HG03196 (cell line): ENCODE data around the gene GPR82.
A peak's percentile ranks its signal among the peaks of the same experiment; 100 is the strongest.
"Not testable (repeated sequence)": the region's sequence is repeated elsewhere in the genome, so short reads cannot be mapped to it uniquely, and the experiment has no call there.

Experiments
- ATAC-seq: cut with Tn5 transposase; IDR thresholded peaks from one replicate; pipeline ENCODE4 v1.9.1; 2021; ENCODE audit not compliant: unreplicated experiment

The GPR82 gene

DNA sequence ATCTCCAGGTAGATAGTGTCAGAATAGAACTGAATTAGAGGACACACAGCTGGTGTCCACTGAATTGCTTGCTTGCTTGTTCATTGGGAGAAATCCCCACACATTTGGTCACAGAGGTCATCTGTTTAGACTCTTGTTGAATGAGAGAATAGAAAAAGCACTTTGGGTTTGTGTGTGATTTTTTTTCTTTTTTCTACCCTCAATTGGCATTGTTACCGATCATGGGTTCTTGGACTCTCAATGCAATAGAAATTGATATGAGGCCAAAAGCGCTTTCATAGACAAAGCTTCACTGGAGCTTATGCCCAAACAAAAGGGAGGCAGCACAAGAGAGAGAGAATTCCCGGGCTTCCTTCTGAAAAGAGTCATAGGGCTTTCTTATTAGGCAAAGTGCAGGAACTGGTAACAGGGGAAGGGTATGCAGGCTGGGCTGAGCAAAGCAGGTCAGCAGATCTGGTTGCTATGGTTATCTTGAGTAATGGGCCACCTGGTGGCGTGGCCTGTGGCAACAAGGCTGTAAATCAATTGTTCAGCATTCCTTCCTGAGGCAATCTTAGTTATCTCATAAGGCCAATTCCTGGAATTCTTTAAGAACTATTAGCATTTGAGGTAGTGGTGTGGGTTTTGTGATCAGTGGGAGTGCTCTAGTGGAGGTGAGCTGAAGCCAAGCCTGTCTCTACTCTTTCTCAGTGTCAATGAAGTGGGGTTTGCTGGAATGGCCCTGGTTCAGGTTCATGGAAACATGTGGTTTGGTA lies 5.3 kb upstream of the GPR82 start:
- no peak for ATAC-seq

DNA sequence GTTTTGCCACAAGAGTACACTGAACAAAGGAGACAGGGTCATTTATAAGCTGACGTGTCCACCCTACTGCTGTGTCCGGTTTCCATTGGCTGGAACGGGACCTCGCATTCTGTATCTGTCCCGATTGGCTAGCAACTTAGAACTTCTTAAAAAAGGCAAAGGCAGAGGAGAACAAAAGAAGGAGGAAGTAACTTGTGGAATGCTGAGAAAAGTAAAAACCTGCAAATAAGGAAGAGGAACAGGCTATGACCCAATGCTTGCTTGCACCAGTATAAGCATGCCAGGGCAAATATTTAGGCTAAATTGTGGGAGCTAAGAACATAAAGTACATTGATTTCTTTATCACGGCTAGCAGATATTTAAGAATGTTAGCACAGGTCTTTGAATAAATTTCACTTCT lies 4.4 kb upstream of the GPR82 start:
- not testable (repeated sequence) for ATAC-seq

GRCh38 chrX:41720125-41720779 lies 3.7 kb upstream of the GPR82 start:
- ATAC-seq = peak; percentile 93

- peak; percentile 36 for ATAC-seq
Measured at GRCh38 chrX:41721590-41721989, 2.4 kb upstream of the GPR82 start.

DNA sequence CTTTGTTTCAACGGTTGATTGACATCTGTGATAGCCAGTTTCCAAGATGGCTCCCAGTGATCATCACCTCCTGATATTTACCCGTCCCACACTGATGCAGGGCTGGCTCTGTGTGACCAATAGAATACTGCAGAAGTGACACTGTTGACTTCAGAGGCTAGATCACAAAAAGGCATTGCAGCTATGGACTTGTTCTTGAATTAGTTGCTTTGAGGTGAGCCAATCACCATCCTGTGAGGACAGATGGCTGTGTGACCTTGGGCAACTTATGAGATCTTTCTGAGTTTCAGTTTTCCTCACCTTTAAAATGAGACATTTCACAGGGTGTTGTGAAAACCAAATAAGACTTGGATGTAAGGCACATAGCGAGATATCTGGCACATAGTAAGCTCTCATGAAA lies 1.8 kb upstream of the GPR82 start:
- no peak for ATAC-seq

DNA sequence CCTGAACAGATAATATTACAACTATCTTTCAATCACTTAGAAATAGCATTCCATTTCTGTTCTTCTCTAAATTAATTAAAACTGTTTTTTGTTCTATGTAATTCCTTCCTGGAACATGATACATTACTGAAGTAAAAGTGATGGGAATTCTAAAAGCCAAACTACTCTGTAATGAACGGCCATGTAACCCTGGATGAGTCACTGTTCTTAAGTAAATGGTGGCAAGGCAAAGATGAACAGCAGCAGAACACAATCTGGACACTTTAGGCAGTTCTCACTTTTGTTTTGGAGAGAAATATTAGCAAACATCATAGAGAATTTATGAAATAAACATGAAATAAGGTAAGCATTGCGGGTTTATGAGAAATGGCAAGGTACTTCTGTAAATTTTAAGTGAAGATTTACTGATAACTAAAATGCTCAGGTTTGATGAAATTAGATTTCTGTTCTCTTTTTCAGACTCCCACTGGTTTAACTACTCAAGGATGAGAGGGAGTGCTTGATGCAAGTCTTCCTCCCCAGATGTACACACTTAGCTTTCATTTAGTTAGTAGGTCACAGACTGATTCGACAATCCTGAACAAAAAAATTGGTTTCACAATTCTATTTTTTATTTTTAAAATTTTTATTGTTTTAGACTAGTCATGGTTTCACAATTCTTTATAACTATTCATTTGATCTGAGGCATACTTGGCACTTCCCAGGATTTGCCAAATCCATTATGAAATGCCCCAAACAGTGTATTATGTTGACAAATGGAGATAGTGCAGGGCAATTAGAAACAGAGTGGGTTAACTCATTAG lies 964 bp upstream of the GPR82 start:
- ATAC-seq = no peak

- no peak for ATAC-seq
Measured at GRCh38 chrX:41728125-41728524, 4.1 kb downstream of the GPR82 start.

DNA sequence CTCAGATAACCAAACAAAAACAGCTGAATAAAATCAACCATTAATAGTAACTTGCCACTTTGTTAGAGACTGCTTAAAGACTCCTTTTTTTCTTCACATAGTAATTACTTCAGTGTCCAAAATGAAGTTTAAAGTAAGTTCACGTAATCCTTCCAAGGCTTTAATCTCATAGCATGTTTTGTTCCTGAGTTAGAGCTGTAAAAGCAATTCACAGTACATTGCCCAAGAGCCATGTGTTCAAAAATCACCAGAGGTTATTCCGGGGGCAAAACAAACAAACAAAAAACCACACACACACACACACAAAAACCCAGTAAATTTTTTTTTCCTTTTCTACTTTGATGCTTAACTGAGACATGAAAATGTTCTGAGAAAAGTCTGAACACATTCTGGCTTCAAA lies 6.1 kb downstream of the GPR82 start:
- ATAC-seq = no peak

- ATAC-seq = no peak
Measured at GRCh38 chrX:41732260-41732659, 8.3 kb downstream of the GPR82 start.

DNA sequence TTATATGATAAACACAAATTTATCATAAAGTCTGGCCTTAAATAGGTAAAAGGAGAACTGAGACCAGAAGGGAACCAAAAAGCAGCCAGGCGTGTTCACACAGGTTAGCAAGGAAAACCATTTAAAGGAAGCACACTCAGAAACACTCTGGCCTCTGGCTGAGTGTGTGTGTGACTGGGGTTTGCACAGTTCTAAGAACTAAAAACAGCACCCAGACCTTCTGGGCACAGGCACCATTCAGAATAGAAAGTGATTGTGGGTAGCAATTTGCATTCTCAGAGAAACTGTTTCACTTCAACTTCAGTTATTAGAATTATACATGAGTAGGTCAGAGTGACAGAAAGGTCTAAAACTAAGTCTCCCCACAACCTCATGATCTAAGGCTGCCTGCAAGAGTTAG lies 10.0 kb downstream of the GPR82 start:
- ATAC-seq = peak; percentile 98

GRCh38 chrX:41734530-41734929 lies 10.5 kb downstream of the GPR82 start:
- no peak for ATAC-seq

DNA sequence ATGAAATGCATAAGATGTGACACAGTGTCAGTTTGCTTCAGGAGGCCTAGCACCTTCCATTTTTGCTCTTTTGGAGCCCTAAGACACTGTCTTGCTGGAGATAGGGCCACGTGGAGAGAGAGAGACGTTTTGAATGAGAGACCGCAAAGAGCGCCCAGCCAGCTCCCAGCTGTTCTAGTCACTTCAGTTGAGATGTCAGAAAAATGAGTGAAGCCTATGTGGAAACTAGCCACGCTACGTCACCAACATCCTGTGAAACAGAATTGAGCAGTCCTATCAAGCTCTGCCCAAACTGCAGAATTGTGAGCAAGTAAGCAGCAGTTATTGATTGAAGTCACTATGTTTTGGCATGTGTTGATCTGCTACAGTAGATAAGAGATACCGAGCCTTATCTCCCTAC lies 13.1 kb downstream of the GPR82 start:
- no peak for ATAC-seq

- ATAC-seq = no peak
Measured at GRCh38 chrX:41739871-41740270, 15.9 kb downstream of the GPR82 start.

- ATAC-seq = no peak
Measured at GRCh38 chrX:41750716-41751115, 26.7 kb downstream of the GPR82 start.

- ATAC-seq = no peak
Measured at GRCh38 chrX:41758401-41758800, 34.4 kb downstream of the GPR82 start.

DNA sequence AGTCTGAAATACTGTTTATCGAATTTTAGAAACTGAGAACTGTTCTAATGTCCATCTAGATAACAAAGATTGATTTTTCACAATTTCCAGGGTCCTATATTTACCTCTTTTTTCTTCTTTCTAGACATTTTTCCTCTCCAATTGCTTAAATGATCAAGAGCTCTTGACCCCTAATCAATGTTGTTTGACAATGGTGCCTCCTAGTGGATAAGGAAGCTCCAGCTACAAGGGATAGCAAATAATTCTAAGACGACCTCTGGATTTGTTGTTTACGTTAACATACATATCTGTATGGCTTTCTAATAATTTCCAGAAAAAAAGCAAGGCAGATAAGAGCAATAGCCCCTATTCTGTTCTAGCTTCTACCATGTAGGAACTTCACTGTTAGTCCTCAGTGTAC lies 35.8 kb downstream of the GPR82 start:
- no peak for ATAC-seq

DNA sequence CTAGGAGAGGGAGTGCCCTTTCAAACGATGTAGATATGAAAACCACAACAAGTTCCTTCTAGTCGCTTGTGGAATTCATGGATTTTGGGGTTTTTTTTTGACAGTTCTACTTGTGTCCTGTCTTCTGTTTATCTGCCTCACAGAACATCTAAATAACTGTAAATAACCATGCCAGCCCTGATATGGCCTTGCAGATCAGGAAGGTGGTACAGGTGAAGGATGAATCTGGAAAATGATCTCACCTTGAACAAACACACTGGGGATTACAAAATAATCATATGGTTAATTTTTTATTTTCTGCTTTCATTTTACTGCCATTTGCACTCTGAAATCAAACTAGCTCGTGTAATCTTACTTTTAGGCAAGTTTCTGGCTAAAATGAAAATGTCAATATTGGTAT lies 37.2 kb downstream of the GPR82 start:
- ATAC-seq = no peak

DNA sequence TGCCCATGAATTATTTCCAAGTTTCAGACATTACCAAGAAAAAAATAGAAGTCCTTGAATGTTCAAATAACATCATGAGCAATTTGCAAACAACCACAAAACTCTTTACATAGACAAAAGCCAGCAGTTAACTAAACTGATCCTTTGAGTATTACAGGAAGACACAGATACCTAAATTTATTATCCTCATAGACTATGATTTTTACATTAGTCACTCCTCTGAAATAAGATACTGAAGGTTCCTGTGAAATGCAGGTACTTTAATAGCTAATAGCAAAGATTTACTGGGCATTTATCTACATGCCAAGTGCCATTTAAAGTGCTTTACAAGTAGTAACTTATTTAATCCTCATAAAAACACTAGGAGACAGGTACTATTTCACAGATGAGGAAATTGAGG lies 37.7 kb downstream of the GPR82 start:
- no peak for ATAC-seq

GRCh38 chrX:41779030-41779564 lies 55.1 kb downstream of the GPR82 start:
- ATAC-seq = no peak
